ENCODE measurements around the gene USP3. TPM values are rescaled to one million over a fixed set of nuclear protein-coding genes. Genes with fewer than 3 reads are reported as not detected.
A peak's percentile ranks its signal among the peaks of the same experiment; 100 is the strongest.

USP3 gene
- total and polyA plus RNA-seq, 2 experiments from 2014 or later = 20.2 to 26.0 TPM

DNA sequence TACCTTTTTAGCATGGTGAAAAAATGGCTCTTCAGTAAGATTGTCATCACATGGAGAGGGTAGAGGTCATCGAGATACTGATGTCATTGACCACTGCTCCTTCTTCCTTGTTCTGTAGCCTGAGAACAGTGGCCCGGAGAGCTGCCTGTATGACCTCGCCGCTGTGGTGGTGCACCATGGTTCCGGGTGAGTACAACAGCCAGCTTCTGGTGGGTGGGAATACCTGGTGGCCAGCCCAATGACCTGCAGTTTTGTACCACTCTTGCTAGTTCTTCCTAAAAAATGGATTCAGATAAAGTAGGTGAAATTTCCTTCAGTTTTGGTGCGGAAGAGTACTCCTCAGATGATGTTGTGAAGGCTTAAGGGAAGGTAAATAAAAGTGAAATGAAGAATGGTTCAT, 84.4 kb downstream of the USP3 start:
- DNase-seq (ENCODE audit: low read depth in 1 of 2, low spot score in 1 of 2) = no peak
- Histone ChIP-seq H3K9me3 (ENCODE audit: low read depth) (no peaks in the 10 kb centered on the region), H3K4me1 (ENCODE audit: low read depth) (peaks cover 6% of the 10 kb centered on the region), H3K4me3 (no peak overlapping the region), H3K27me3 (no peaks in the 10 kb centered on the region), H3K36me3 (peaks cover 26% of the 10 kb centered on the region), H3K27ac (no peak overlapping the region)
- TF ChIP-seq, protein P1, sequence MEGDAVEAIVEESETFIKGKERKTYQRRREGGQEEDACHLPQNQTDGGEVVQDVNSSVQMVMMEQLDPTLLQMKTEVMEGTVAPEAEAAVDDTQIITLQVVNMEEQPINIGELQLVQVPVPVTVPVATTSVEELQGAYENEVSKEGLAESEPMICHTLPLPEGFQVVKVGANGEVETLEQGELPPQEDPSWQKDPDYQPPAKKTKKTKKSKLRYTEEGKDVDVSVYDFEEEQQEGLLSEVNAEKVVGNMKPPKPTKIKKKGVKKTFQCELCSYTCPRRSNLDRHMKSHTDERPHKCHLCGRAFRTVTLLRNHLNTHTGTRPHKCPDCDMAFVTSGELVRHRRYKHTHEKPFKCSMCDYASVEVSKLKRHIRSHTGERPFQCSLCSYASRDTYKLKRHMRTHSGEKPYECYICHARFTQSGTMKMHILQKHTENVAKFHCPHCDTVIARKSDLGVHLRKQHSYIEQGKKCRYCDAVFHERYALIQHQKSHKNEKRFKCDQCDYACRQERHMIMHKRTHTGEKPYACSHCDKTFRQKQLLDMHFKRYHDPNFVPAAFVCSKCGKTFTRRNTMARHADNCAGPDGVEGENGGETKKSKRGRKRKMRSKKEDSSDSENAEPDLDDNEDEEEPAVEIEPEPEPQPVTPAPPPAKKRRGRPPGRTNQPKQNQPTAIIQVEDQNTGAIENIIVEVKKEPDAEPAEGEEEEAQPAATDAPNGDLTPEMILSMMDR (IDR thresholded peaks at IDR 0.05; ENCODE audit: low read depth, low read length) = no peak

DNA sequence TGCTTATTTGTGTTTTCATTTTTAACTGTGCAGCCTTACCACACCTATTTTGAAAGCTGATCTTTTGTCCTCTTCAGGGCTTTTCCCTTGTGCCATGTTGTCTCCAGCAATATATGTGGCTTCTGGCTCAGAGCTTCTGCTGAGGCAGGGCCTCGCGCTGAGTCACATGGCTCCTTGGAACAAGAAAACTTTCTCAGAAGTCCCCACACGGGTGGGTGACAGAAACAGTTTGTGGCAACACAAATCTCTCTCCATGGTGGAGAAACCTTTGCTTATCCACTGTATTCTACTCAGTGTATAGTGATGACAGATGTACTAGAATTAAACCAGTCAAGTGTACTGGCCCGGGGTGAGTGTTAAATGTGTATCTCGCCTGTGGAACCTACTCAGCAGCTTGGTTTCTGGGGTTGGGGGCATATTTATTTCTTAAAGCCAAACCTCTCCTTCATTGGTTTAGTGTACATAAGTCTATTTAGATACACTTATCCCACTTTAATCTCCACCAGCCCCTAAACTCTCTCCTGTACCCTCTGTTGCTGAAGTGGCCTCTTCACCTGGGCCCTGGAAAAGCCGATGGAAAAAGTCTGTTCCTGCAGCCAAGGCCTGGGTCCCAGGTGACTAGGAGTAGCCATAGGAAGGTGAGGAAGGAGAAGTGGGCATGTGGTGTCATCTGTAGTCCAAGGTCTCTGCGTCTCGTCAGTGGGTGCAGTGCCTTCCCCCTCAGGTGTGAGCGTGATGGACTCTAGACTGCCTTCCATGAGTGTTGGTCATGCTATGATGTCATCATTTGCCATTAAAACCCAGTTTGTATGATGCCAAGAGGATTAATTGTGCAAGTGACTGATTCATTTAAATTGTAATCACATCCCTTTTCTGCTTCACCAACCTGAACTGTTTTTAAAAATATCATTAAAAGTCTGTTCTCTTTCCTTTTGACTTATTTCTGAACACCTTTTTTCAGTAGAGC, 89.6 kb downstream of the USP3 start:
- Histone ChIP-seq H3K27me3 (no peaks in the 10 kb centered on the region), H3K4me1 (ENCODE audit: low read depth) (peaks cover 43% of the 10 kb centered on the region), H3K27ac (peak overlapping the region; percentile 33), H3K4me3 (no peak overlapping the region), H3K9me3 (ENCODE audit: low read depth) (no peaks in the 10 kb centered on the region), H3K36me3 (peaks cover 18% of the 10 kb centered on the region)
- TF ChIP-seq, protein P1 (IDR thresholded peaks at IDR 0.05; ENCODE audit: low read depth, low read length) = no peak
- peak in 1 of 2 donors; percentile 48 for DNase-seq (ENCODE audit: low read depth in 1 of 2, low spot score in 1 of 2)

DNA sequence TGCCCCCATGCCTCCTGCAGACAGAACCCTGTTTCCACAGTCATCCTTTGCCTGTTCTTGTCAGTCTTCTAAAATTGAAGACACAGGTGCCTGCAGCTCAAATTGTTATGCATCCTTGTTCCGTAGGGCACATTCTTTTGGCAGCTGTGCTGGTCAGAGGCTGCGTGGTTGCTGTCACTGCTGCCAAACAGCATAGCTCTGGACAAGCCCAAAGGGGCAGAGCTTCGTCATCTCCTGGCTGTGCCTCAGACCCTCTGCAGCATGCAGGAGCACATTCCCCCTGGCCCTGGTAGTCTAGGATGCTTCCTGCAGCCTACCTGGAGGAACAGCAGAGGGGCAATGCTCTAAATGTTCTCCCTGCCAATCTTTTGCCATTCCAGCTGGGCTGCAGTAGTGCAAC, 90.7 kb downstream of the USP3 start:
- Histone ChIP-seq H3K4me1 (ENCODE audit: low read depth) (peaks cover 47% of the 10 kb centered on the region), H3K4me3 (no peak overlapping the region), H3K27ac (no peak overlapping the region)

DNA sequence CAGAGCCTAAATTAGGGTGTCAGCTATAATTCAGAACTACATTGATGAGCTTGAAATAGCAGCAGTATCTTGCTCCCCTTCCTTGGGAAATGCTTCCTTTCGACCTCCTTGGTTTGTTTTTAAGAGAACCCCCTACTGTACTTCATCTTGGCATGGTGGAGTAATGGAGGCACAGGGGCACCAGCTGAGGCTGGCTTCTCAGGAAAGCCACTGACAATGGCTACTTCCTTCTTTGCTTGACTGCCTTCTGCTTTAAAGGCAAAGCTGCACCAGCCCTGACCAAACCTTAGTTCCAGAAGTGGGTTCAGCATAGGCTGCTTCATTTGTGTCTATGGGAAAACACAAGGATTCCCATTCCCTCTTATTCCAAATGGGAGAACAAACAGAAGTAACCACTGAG, 91.3 kb downstream of the USP3 start:
- H3K4me1 ChIP-seq (ENCODE audit: low read depth) = peaks cover 47% of the 10 kb centered on the region

More for the DNA sequence above, 90.7 kb downstream of the USP3 start:
- peaks cover 13% of the 10 kb centered on the region for H3K36me3 ChIP-seq
- no peaks in the 10 kb centered on the region for H3K27me3 ChIP-seq
- no peak for DNase-seq (ENCODE audit: low read depth in 1 of 2, low spot score in 1 of 2)
- no peaks in the 10 kb centered on the region for H3K9me3 ChIP-seq (ENCODE audit: low read depth)
- TF ChIP-seq, protein P1 (IDR thresholded peaks at IDR 0.05; ENCODE audit: low read depth, low read length) = no peak

DNA sequence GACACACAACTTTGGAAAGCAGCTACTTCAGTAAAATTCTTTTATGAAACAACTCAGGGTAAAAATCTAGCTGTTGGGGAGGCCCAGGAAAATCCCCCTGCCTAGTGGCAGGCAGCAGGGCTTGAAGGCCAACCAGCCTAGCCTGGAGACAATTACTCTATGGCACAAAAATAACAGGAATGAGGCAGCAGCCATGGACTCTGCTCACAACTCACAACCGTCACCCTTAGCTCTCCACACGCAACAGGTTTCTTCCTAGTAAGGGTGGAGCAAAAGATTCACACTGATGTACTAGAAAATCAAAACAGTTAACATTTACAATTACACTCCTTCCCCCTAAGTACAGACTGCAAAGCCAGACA, 92.3 kb downstream of the USP3 start:
- peaks cover under 1% of the 10 kb centered on the region for H3K36me3 ChIP-seq
- DNase-seq (ENCODE audit: low read depth in 1 of 2, low spot score in 1 of 2) = no peak
- peak overlapping the region; percentile 90 for H3K27ac ChIP-seq
- TF ChIP-seq, protein P1 (IDR thresholded peaks at IDR 0.05; ENCODE audit: low read depth, low read length) = no peak
- peaks cover 53% of the 10 kb centered on the region for H3K4me1 ChIP-seq (ENCODE audit: low read depth)
- no peak overlapping the region for H3K4me3 ChIP-seq
- peaks cover 2% of the 10 kb centered on the region for H3K27me3 ChIP-seq
- H3K9me3 ChIP-seq (ENCODE audit: low read depth) = no peaks in the 10 kb centered on the region

More for the DNA sequence above, 91.3 kb downstream of the USP3 start:
- no peaks in the 10 kb centered on the region for H3K27me3 ChIP-seq
- H3K4me3 ChIP-seq = no peak overlapping the region
- peaks cover 10% of the 10 kb centered on the region for H3K36me3 ChIP-seq
- no peaks in the 10 kb centered on the region for H3K9me3 ChIP-seq (ENCODE audit: low read depth)
- TF ChIP-seq, protein P1 (IDR thresholded peaks at IDR 0.05; ENCODE audit: low read depth, low read length) = no peak
- no peak overlapping the region for H3K27ac ChIP-seq
- no peak for DNase-seq (ENCODE audit: low read depth in 1 of 2, low spot score in 1 of 2)

Data from cardiac muscle cell (in vitro differentiated cells and primary cell).